GM18858 (cell line): ENCODE data around the gene CD1D.

Experiments used
- ATAC-seq: cut with Tn5 transposase; IDR thresholded peaks from one replicate; pipeline ENCODE4 v1.9.1; 2021; ENCODE audit not compliant: unreplicated experiment

CD1D gene

GRCh38 chr1:158180741-158181576 is at the start of gene CD1D:
TSS of gene CD1D (plus strand) at chr1:158180895. CDS start at chr1:158181102, 207 bp downstream.
- ATAC-seq = no peak

GRCh38 chr1:158131217-158131616 is 49.5 kb upstream of the CD1D start:
- ATAC-seq = no peak

- ATAC-seq = no peak
Measured at GRCh38 chr1:158140764-158141192, 39.9 kb upstream of the CD1D start.

GRCh38 chr1:158145173-158145719 is 35.4 kb upstream of the CD1D start:
- no peak for ATAC-seq

- ATAC-seq = no peak
Measured at GRCh38 chr1:158146165-158146564, 34.5 kb upstream of the CD1D start.

- ATAC-seq = no peak
Measured at GRCh38 chr1:158146739-158147138, 34.0 kb upstream of the CD1D start.

- ATAC-seq = no peak
Measured at GRCh38 chr1:158147401-158147800, 33.3 kb upstream of the CD1D start.

- ATAC-seq = no peak
Measured at GRCh38 chr1:158147869-158148268, 32.8 kb upstream of the CD1D start.

- ATAC-seq = no peak
Measured at GRCh38 chr1:158148468-158148867, 32.2 kb upstream of the CD1D start.

GRCh38 chr1:158149175-158149574 is 31.5 kb upstream of the CD1D start:
- ATAC-seq = no peak

GRCh38 chr1:158149577-158150269 is 31.0 kb upstream of the CD1D start:
- ATAC-seq = no peak

- ATAC-seq = no peak
Measured at GRCh38 chr1:158150523-158150922, 30.2 kb upstream of the CD1D start.

GRCh38 chr1:158153179-158153578 is 27.5 kb upstream of the CD1D start:
- ATAC-seq = no peak

GRCh38 chr1:158153746-158154444 is 26.8 kb upstream of the CD1D start:
- ATAC-seq = no peak

GRCh38 chr1:158154501-158154900 is 26.2 kb upstream of the CD1D start:
- no peak for ATAC-seq

GRCh38 chr1:158155673-158156072 is 25.0 kb upstream of the CD1D start:
- ATAC-seq = no peak

GRCh38 chr1:158159597-158159996 is 21.1 kb upstream of the CD1D start:
- ATAC-seq = no peak

GRCh38 chr1:158161446-158161845 is 19.2 kb upstream of the CD1D start:
- no peak for ATAC-seq

GRCh38 chr1:158163000-158163947 is 17.4 kb upstream of the CD1D start:
- ATAC-seq = peak; percentile 99

GRCh38 chr1:158169105-158169504 is 11.6 kb upstream of the CD1D start:
- ATAC-seq = no peak
